Retinal pigment epithelial cell (primary cell): ENCODE data around the gene IFNGR2.
"Not testable (repeated sequence)": the region's sequence is repeated elsewhere in the genome, so short reads cannot be mapped to it uniquely, and the experiment has no call there.

Experiments used
- DNase-seq: peaks from one replicate; pipeline ENCODE4 v3.0.0-alpha.2; 2010; ENCODE audit warnings: low read depth
- H3K4me3 ChIP-seq: 2 replicates; pipeline ENCODE4 v1.5.1; 2011; ENCODE audit warnings: mild to moderate bottlenecking, low read length, control low read depth, moderate library complexity
- CTCF ChIP-seq: conservative IDR thresholded peaks from 2 replicates; pipeline ENCODE4 v1.5.1; 2011; ENCODE audit warnings: low read depth, low read length, control low read depth, inconsistent platforms

IFNGR2 gene

GRCh38 chr21:33455686-33456446, 52.7 kb downstream of the IFNGR2 start:
- no peak for DNase-seq
- H3K4me3 ChIP-seq: no peak overlapping the region
- TF ChIP-seq CTCF: no peak

DNA sequence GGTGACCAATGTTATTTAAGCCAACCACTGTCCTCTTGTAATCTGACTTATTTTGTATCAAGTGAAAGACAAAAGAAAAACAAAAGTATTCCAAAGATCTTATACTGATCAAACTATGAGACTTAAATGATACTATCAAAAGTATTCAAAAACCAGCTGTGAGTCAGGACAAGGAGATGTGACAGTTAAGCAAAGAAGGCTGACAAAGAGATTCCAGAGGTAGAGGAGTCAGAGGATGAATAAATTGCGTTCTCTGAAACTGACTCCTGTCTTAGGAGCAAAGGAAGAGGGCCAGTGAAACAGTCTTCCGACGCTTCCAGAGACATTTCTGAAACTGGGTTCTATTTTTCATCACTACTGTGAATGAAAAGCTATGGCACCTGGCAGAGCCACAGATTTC, 55.6 kb downstream of the IFNGR2 start:
- no peak for TF ChIP-seq CTCF
- no peak for DNase-seq

DNA sequence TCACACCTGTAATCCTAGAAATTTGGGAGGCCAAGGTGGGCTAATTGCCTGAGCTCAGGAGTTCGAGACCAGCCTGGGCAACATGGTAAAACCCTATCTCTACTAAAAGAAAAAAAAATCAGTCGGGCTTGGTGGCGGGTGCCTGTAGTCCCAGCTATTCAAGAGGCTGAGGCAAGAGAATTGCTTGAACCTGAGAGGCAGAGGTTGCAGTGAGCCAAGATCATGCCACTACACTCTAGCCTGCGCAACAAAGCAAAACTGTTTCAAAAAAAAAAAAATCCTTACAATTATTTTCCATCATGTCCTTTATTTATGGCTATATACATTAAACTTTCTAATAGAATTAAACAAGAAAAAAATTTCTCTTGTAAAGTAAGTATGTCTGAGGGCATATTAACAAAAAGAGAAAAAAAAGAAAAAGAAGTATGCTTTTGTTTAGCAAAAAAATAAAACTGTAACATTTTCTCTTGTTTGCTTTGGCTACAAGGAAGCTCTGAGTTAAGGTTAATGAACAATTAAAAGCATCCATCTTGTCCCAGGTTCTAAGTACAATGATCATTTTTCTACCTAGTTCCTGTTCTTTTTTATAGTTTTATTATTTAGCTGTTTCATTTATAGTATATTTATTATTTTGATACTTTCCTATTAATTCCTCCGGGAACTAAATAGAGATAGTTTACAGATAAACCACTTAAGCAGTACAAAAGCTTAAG, 58.5 kb downstream of the IFNGR2 start:
- no peak overlapping the region for H3K4me3 ChIP-seq
- no peak for DNase-seq
- TF ChIP-seq CTCF: no peak

More for the DNA sequence above, 55.6 kb downstream of the IFNGR2 start:
- no peak overlapping the region for H3K4me3 ChIP-seq

GRCh38 chr21:33469183-33469582, 66.0 kb downstream of the IFNGR2 start:
- H3K4me3 ChIP-seq, DNase-seq: not testable (repeated sequence)

DNA sequence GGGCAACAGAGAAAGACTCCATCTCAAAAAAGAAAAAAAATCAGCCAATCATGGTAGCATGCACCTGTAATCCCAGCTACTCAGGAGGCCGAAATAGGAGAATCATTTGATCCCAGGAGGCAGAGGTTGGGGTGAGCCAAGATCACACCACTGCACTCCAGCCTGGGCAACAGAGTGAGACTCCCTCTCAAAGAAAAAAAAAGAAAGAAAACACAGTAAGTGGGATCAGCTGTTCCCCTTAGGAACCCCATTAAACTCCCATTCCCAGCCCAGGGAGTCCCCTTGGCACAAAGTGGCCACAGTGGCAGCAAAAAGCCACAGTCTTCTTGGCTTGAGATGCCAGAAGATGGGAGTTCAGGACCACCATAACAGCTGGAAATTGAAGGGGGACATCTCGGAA, 67.5 kb downstream of the IFNGR2 start:
- TF ChIP-seq CTCF: no peak
- no peak overlapping the region for H3K4me3 ChIP-seq
- no peak for DNase-seq

- no peak overlapping the region for H3K4me3 ChIP-seq
- TF ChIP-seq CTCF: no peak
- no peak for DNase-seq
Measured at GRCh38 chr21:33473344-33473743, 70.1 kb downstream of the IFNGR2 start.

DNA sequence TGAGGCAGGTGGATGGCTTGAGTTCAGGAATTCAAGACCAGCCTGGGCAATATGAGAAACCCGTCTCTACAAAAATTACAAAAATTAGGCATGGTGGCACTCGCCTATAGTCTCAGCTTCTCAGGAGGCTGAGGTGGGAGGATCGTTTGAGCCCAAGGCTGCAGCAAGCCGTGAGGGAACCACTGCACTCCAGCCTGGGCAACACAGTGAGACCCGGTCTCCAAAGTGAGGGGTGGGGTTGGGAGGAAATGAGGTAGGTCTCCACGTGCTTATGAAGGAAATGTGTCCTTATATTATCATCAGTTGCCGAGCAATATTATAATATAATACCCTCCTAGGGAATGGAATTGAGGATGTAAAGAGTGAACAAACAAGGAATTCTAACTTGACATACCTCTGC, 73.9 kb downstream of the IFNGR2 start:
- no peak for TF ChIP-seq CTCF
- no peak for DNase-seq
- H3K4me3 ChIP-seq: no peak overlapping the region
